Activated B cell treated with CpG ODN at 0.5 μM for 24 hours (primary cell): ENCODE results near the gene SIRT1. TPM values are rescaled to one million over a fixed set of nuclear protein-coding genes. Genes with fewer than 3 reads are reported as not detected.
A peak's percentile ranks its signal among the peaks of the same experiment; 100 is the strongest.

Experiments
- ATAC-seq: fragments of 200-7000 bp; cut with Tn5 transposase; one replicate; pipeline ENCODE4 v1.10.0; 2021; ENCODE audit warnings: low read depth, mild to moderate bottlenecking, moderate library complexity
- CTCF ChIA-PET: fragments of 350-600 bp; sonication (Branson Sonifier 250); formaldehyde crosslinking; loops from one replicate; lab custom pipeline; 2021; ENCODE audit warnings: antibody characterized with exemption; lab: Charles Lee
- POLR2A ChIA-PET: fragments of 350-600 bp; sonication (Branson Sonifier 250); formaldehyde crosslinking; loops from one replicate; lab custom pipeline; 2021; ENCODE audit warnings: antibody characterized with exemption; lab: Charles Lee
- DNase-seq: peaks from one replicate; pipeline ENCODE4 v3.0.0; 2022
- H3K27ac Mint-ChIP-seq: one replicate; pipeline ENCODE4 v1.8.0; 2020; ENCODE audit warnings: mixed read lengths
- H3K27me3 Mint-ChIP-seq: one replicate; pipeline ENCODE4 v1.8.0; 2021; ENCODE audit warnings: mixed read lengths
- H3K36me3 Mint-ChIP-seq: one replicate; pipeline ENCODE4 v1.8.0; 2021; ENCODE audit warnings: low read depth, mixed read lengths
- H3K4me1 Mint-ChIP-seq: one replicate; pipeline ENCODE4 v1.8.0; 2021; ENCODE audit warnings: mixed read lengths
- H3K4me3 Mint-ChIP-seq: one replicate; pipeline ENCODE4 v1.8.0; 2020; ENCODE audit warnings: mild to moderate bottlenecking, mixed read lengths
- H3K9me3 Mint-ChIP-seq: one replicate; pipeline ENCODE4 v1.8.0; 2020; ENCODE audit warnings: mixed read lengths
- CTCF ChIP-seq: fragments of 200-600 bp; IDR thresholded peaks from one replicate; pipeline ENCODE4 v1.8.0; 2022; ENCODE audit warnings: antibody characterized with exemption, mild to moderate bottlenecking
- intact Hi-C: fragments of 100-400 bp; cut with micrococcal nuclease; formaldehyde crosslinking; loops from one replicate; pipeline ENCODE4 v1.15.1; 2024
- total RNA-seq: library from RNA; stranded (reverse); gene quantifications from 2 replicates; pipeline ENCODE4 v1.2.3, GENCODE V29; 2022

Gene SIRT1
- total RNA-seq, 1 donor from 2014 or later, result 30.1 TPM

DNA sequence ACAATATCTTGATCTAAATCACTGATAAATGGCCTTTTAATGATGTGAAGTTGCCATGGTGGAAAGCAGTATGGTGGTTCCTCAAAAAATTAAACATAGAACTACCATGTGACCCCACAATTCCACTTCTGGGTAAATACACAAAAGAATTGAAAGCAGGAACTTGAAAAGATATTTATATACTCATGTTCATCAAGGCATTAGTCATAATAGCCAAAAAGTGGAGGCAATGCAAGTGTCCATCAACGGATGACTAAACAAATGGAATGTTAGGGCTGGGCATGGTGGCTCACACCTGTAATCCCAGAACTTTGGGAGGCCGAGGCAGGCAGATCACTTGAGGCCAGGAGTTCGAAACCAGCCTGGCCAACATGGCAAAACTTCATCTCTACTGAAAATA is 44.5 kb upstream of the SIRT1 start:
- Mint-ChIP-seq H3K36me3 (no peaks in the 10 kb centered on the region), H3K27ac (no peak overlapping the region), H3K4me3 (no peak overlapping the region), H3K4me1 (peaks cover 2% of the 10 kb centered on the region), H3K27me3 (no peaks in the 10 kb centered on the region), H3K9me3 (peaks cover 11% of the 10 kb centered on the region)
- ChIA-PET CTCF (no interaction called here), POLR2A (no interaction called here)
- intact Hi-C loops, result no loop called here
- DNase-seq (no peak), ATAC-seq (no peak)
- TF ChIP-seq CTCF, result no peak

DNA sequence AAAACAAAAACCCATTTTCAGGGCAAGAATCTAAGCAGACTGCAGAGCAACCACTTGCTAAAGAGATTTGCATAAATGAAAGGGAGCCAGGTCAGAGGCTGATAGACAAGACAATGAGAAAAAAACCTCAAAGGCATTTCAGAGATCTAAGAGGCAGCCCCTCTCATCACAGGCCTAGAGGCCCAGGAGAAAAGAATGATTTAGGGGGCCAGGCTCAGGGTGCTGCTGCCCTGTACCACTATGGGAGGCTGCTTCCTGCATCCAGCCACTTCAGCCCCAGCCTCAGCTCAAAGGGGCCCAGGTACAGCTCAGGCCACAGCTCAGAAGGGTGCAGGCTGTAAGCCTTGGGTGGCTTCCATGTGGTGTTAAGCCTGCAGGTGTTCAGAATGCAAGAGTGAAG is 42.7 kb upstream of the SIRT1 start:
- Mint-ChIP-seq H3K4me1 (peaks cover 2% of the 10 kb centered on the region), H3K9me3 (peaks cover 11% of the 10 kb centered on the region), H3K36me3 (no peaks in the 10 kb centered on the region), H3K27ac (no peak overlapping the region), H3K27me3 (no peaks in the 10 kb centered on the region), H3K4me3 (no peak overlapping the region)
- ATAC-seq (no peak), DNase-seq (no peak)
- TF ChIP-seq CTCF, result no peak
- intact Hi-C loops, result no loop called here
- ChIA-PET CTCF (no interaction called here), POLR2A (no interaction called here)

- ATAC-seq (no peak), DNase-seq (no peak)
- H3K4me3 Mint-ChIP-seq, result no peak overlapping the region
- peaks cover 11% of the 10 kb centered on the region for H3K9me3 Mint-ChIP-seq
- intact Hi-C loops, result no loop called here
- H3K36me3 Mint-ChIP-seq, result no peaks in the 10 kb centered on the region
- CTCF ChIA-PET, result interaction anchor here (1.1 kb wide), 1 partner anchor 12 kb away, joined by 3 read pairs; no protein-coding TSS in a partner anchor
- POLR2A ChIA-PET, result interaction anchor here (0.6 kb wide), 1 partner anchor 43 kb away, joined by 4 read pairs; no protein-coding TSS in a partner anchor
- TF ChIP-seq CTCF, result no peak
- H3K27ac Mint-ChIP-seq, result no peak overlapping the region
- H3K4me1 Mint-ChIP-seq, result no peaks in the 10 kb centered on the region
- H3K27me3 Mint-ChIP-seq, result no peaks in the 10 kb centered on the region
Observed at GRCh38 chr10:67843284-67843683, 41.2 kb upstream of the SIRT1 start.

DNA sequence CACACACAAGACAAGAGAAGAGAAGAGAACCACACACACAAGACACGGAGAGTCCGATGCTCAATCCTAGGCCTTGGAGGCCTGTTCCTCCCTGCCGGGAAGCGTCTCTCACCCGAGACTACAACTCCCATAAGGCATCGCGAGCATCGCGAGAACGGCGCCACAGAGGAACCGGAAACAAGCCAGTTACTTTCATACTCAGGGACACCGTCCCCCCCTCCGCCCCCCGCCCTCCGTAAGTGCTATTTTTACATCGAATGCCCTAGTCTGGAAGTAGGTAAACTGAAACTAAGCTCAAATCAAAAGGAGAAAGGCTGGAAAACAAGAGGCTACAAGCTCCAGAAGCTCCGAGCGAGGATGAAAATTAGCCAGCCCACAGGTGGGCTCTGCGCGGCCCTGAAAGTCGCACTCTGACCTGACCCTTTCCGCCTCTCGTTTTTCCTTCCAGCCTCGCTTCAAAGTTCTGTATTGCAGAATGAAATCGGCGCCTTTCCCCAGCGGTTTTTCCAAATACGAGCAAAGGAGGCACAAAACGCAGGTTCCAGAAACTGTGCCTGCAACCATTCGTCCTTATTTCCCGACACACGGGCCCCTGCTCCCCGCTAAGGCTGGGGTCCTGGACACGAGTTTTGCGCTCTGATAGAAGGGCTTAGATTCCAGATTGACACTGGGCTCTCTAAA is 35.0 kb upstream of the SIRT1 start:
- ATAC-seq (peak; percentile 95), DNase-seq (peak; percentile 90)
- H3K4me1 Mint-ChIP-seq, result peaks cover 13% of the 10 kb centered on the region
- ChIA-PET CTCF (interaction anchor here (0.6 kb wide), 1 partner anchor 35 kb away, joined by 3 read pairs; the partner anchor contains the start of gene SIRT1), POLR2A (interaction anchor here (0.6 to 2.3 kb wide), 13 partner anchors 34 to 1133 kb away, joined by 3 to 15 read pairs (median 4); partner anchors contain the start of genes DNA2, HNRNPH3, PBLD and SIRT1)
- peaks cover 9% of the 10 kb centered on the region for H3K36me3 Mint-ChIP-seq
- peak overlapping the region; percentile 94 for H3K4me3 Mint-ChIP-seq
- no peaks in the 10 kb centered on the region for H3K27me3 Mint-ChIP-seq
- intact Hi-C loops, result loop anchor here (1.0 to 5.0 kb wide), 9 partner anchors 35 to 1052 kb away; partner anchors contain the start of genes CCAR1, DDX50, HERC4 and RUFY2
- no peak for TF ChIP-seq CTCF
- no peaks in the 10 kb centered on the region for H3K9me3 Mint-ChIP-seq
- peak overlapping the region; percentile 96 for H3K27ac Mint-ChIP-seq

GRCh38 chr10:67851186-67851585 is 33.3 kb upstream of the SIRT1 start:
- H3K36me3 Mint-ChIP-seq, result peaks cover 9% of the 10 kb centered on the region
- no peak for ATAC-seq
- intact Hi-C loops, result no loop called here
- no peak for DNase-seq
- peaks cover 15% of the 10 kb centered on the region for H3K4me1 Mint-ChIP-seq
- TF ChIP-seq CTCF, result no peak
- no peaks in the 10 kb centered on the region for H3K27me3 Mint-ChIP-seq
- H3K9me3 Mint-ChIP-seq, result no peaks in the 10 kb centered on the region
- CTCF ChIA-PET, result interaction anchor here (1.0 kb wide), 1 partner anchor 305 kb away, joined by 3 read pairs; no protein-coding TSS in a partner anchor
- H3K27ac Mint-ChIP-seq, result no peak overlapping the region
- POLR2A ChIA-PET, result interaction anchor here (1.0 to 2.3 kb wide), 2 partner anchors 33 to 34 kb away, joined by 4 to 6 read pairs; partner anchors contain the start of gene SIRT1
- H3K4me3 Mint-ChIP-seq, result peak overlapping the region; percentile 20
